ENCODE data around the gene MED29. TPM values are rescaled to one million over a fixed set of nuclear protein-coding genes. Genes with fewer than 3 reads are reported as not detected.

MED29 gene
- total and polyA plus RNA-seq, 12 donors, result 36.1 to 221 (median 58.4) TPM

DNA sequence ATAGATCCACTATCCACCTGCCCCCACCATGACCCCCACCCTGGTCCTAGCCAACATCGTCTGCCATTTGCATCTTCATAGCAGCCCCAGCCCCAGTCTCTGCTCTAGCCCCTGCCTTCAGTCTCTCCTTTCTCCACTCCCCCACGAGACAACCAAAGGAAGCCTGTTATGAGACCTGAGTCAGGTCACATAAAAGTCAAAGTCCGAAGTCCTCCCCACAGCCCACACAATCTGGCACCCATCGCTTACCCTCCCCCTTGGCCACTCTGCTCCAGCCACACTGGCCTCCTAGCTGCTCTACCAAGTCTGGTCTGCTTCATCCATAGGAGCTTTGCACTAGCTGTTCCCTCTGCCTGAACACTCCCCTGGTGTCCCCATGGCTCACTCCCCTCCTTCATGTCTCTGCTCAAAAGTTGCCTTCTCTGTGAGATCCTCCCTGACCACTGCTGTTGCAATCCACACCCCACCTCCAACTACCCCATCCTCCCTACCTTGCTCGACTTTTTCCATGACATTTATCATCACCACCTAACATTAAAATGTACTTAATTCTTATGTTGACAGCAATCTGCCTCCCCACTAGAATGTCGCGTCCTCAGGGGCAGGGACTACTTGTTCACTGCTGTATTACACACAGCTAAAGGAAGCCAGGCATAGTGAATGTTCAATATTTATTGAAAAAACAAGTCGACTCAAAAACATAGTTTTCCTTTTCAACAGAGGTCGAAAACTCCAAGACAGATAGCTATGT, 20.1 kb downstream of the MED29 start:
- Histone ChIP-seq H3K36me3 (replicated peaks in 1 of 2) (peaks cover 0 to 16% of the 10 kb centered on the region in 2 donors), H3K27me3 (no peaks in the 10 kb centered on the region), H3K27ac (peak overlapping the region; percentile 89 to 96 (median 93)), H3K4me3 (peak overlapping the region in 1 of 4 donors; percentile 95), H3K9me3 (replicated peaks in 1 of 3) (no peaks in the 10 kb centered on the region), H3K4me1 (replicated peaks in 1 of 2) (peaks cover 8 to 24% of the 10 kb centered on the region in 2 donors)
- intact Hi-C loops (cut with DNase I), result no loop called here
- TF ChIP-seq, protein P1, sequence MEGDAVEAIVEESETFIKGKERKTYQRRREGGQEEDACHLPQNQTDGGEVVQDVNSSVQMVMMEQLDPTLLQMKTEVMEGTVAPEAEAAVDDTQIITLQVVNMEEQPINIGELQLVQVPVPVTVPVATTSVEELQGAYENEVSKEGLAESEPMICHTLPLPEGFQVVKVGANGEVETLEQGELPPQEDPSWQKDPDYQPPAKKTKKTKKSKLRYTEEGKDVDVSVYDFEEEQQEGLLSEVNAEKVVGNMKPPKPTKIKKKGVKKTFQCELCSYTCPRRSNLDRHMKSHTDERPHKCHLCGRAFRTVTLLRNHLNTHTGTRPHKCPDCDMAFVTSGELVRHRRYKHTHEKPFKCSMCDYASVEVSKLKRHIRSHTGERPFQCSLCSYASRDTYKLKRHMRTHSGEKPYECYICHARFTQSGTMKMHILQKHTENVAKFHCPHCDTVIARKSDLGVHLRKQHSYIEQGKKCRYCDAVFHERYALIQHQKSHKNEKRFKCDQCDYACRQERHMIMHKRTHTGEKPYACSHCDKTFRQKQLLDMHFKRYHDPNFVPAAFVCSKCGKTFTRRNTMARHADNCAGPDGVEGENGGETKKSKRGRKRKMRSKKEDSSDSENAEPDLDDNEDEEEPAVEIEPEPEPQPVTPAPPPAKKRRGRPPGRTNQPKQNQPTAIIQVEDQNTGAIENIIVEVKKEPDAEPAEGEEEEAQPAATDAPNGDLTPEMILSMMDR (IDR thresholded peaks at IDR 0.05), result no peak
- TF ChIP-seq POLR2A (IDR thresholded peaks at IDR 0.05), result peak; percentile 38 to 50
- DNase-seq, result peak in 6 of 7 donors; percentile 53 to 80 (median 60)
- WGBS, 4 donors, result 12 to 21% (median 20%) methylated on average over 9 of the region's 9 CpGs

DNA sequence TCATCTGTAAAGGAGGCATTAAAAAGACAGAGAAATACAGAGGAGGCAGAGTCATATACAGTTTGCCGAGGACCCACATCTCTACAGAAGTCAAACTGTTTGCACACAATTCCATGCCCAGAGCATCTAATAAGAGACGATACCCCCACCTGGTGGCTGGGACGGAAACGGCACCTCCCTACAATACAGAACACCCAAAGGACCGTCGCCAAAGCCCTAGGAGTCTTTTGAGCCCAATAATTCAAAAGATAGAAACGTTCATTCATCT, 20.6 kb downstream of the MED29 start:
- Histone ChIP-seq H3K36me3 (replicated peaks in 1 of 2) (peaks cover 0 to 16% of the 10 kb centered on the region in 2 donors), H3K27me3 (no peaks in the 10 kb centered on the region), H3K9me3 (replicated peaks in 1 of 3) (no peaks in the 10 kb centered on the region), H3K4me3 (peak overlapping the region in 1 of 4 donors; percentile 95), H3K4me1 (replicated peaks in 1 of 2) (peaks cover 8 to 24% of the 10 kb centered on the region in 2 donors), H3K27ac (peak overlapping the region; percentile 89 to 96 (median 93))
- intact Hi-C loops (cut with DNase I), result no loop called here
- WGBS, 4 donors, result 0 to 1% (median 0%) methylated on average over 7 of the region's 7 CpGs
- TF ChIP-seq POLR2A (IDR thresholded peaks at IDR 0.05), result no peak
- TF ChIP-seq, protein P1 (IDR thresholded peaks at IDR 0.05), result peak; percentile 83 to 99 (median 96)
- DNase-seq, result peak; percentile 90 to 98 (median 95)

DNA sequence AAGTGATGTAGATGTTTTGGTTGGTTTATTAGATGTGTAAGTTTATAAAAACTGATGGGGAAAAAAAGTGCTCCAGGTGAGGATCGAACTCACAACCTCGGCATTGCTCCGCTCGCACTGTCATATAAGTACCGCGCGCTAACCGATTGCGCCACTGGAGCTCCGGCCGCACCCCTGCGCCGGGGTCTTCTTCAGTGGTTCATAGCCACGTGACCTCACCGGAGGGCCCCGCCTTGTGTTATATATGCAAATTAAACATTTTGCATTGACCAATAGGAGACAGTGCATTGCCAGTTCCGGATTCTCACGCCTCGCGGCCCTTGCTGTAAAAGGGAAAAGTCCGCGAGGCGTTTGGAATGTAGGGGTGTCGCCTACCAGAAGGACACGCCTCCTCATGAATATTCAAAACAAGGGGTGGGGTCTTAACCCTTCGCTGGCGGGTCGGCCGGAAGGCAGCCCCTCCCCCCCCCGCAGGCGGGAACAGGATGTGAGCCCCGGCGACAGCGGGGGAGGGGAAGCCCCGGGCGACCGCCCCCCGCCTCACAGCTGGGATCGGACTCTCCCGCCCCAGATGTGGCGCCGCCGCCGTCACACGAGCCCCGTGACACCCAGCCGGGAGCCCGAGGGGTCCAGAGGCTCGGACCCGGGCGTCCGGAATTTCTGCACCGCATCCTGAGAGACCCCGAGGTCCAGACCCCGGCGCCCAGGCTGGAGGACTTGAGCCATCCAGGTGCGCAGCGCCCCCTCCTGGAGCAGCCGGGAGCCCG, 21.1 kb downstream of the MED29 start, which contains the start of gene PLEKHG2:
PLEKHG2 (plus strand) TSS at position 570 of the 767 bp plus-strand sequence. CDS start 1,418 bp downstream, outside the sequence.
- Histone ChIP-seq H3K27me3 (no peaks in the 10 kb centered on the region), H3K36me3 (replicated peaks in 1 of 2) (peaks cover 0 to 16% of the 10 kb centered on the region in 2 donors), H3K4me3 (peak within 1 kb of the TSS in 3 of 4 donors; percentile 60 to 95 (median 74)), H3K27ac (peak within 1 kb of the TSS; percentile 89 to 96 (median 93)), H3K9me3 (replicated peaks in 1 of 3) (no peaks in the 10 kb centered on the region), H3K4me1 (replicated peaks in 1 of 2) (peaks cover 8 to 24% of the 10 kb centered on the region in 2 donors)
- peak; percentile 92 to 99 (median 98) for DNase-seq
- intact Hi-C loops (cut with DNase I), result no loop called here
- 0 to 1% (median 0%) methylated on average over 25 to 60 of the region's 60 CpGs for WGBS, 4 donors
- TF ChIP-seq, protein P1 (IDR thresholded peaks at IDR 0.05), result peak; percentile 70 to 78 (median 78)
- TF ChIP-seq POLR2A (IDR thresholded peaks at IDR 0.05), result peak; percentile 89 to 97

DNA sequence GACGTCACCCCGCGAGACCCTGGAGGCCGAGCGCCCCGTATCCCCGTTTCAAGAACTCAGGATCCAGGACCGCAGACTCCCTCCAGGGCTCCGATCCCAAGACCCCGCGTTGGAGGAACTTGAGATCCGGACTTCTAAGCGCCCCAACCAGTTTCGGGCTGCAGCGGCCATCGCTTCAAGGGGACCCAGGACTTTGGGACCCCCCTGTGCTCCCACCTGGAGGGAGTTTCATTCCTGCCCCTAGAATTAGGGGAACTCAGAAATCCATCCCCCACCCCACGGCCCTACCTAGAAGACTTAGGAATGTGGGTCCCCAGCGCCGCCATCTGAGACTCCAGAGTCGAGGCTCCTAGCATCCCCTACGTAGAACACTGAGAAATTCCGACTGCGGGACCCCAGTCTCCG, 21.7 kb downstream of the MED29 start:
- TF ChIP-seq, protein P1 (IDR thresholded peaks at IDR 0.05), result peak in 1 of 6 experiments; percentile 9
- TF ChIP-seq POLR2A (IDR thresholded peaks at IDR 0.05), result peak in 1 of 2 donors; percentile 21
- peak in 3 of 7 donors; percentile 59 to 78 (median 75) for DNase-seq
- Histone ChIP-seq H3K4me3 (peak overlapping the region in 3 of 4 donors; percentile 60 to 75 (median 74)), H3K9me3 (replicated peaks in 1 of 3) (no peaks in the 10 kb centered on the region), H3K36me3 (replicated peaks in 1 of 2) (peaks cover 0 to 16% of the 10 kb centered on the region in 2 donors), H3K4me1 (replicated peaks in 1 of 2) (peaks cover 8 to 24% of the 10 kb centered on the region in 2 donors), H3K27me3 (no peaks in the 10 kb centered on the region), H3K27ac (peak overlapping the region in 4 of 5 donors; percentile 52 to 93 (median 72))
- 0% methylated on average over 15 to 24 of the region's 24 CpGs; no CpG with 5 or more reads in 1 of the 4 donors for WGBS, 4 donors
- intact Hi-C loops (cut with DNase I), result no loop called here

All from adrenal gland (tissue), 12 donors.